HG03095 (cell line): ENCODE data around the gene MSL3B.

ENCODE experiments used
- ATAC-seq: cut with Tn5 transposase; IDR thresholded peaks from one replicate; pipeline ENCODE4 v1.9.1; 2021; ENCODE audit warnings: moderate library complexity; ENCODE audit not compliant: unreplicated experiment

The MSL3B gene

DNA sequence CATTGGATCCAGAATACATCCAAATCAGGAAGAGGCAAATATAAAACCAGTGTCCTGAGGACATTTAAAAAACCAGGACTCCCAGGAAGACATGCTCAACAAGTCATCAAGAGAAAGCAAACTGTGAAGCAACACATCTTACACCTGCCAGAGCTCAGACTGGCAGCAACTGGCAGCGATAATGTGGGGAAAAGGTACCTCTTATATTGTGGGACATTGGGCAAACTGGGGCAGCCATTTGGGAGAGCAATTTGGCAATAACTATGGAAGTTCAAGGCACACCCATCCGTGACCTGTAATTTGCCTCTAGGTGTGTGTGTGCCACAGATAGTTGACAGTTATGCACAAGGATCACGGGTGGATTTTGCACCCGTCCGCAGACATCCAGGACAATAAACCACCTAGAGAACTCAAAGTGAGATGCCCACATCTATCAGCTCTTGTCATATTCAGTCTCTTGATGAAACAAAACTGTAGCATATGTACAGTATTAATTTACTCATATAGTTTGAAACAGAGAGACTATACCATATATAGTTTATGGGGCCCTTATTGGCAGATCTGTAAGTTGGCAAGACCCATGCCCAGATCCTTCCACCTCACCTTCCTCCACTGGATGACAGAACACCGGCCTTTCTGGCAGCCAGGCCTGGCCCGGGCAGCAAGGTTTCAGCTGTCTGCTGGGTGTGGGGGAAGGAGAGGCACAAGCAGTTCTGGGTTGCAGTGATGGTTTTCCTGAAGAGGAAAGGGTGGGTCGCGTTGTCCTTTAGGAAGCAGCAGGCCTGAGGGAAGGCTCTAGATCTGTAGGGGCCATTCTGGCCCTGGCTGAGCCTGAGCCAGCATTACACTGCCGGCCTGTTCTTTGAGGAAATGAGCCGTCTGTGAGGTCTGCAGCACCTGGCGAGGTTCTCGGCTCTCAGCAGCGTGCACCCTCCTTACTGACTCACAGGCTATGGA, 32.7 kb downstream of the MSL3B start:
- ATAC-seq = no peak

- no peak for ATAC-seq
Measured at GRCh38 chr2:233833345-233833744, 34.8 kb downstream of the MSL3B start.

DNA sequence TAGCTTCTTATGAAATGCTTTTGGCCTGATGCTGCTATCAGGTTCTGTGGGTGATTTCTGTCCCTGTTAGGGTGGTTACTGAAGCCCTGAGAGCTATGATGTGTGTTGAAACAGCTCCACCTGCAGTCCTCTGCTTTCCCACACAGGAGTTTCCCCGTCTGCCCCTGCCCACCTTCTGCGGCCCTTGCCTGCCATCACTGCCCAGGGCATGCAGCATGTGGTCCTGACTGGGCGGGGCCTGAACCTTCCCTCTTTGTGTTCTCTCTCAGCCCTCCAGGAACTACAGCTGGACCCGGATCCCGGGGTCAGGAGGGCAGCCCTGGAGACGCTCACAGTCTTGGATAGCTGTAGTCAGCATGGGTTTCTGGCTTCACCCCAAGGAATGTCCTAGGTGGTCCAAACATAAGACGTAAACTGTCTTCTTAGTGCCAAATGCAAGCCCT, 35.3 kb downstream of the MSL3B start:
- no peak for ATAC-seq

- no peak for ATAC-seq
Measured at GRCh38 chr2:233832414-233832813, 35.8 kb downstream of the MSL3B start.

GRCh38 chr2:233831861-233832260, 36.3 kb downstream of the MSL3B start:
- no peak for ATAC-seq

GRCh38 chr2:233831011-233831721, 37.0 kb downstream of the MSL3B start:
- ATAC-seq = no peak

DNA sequence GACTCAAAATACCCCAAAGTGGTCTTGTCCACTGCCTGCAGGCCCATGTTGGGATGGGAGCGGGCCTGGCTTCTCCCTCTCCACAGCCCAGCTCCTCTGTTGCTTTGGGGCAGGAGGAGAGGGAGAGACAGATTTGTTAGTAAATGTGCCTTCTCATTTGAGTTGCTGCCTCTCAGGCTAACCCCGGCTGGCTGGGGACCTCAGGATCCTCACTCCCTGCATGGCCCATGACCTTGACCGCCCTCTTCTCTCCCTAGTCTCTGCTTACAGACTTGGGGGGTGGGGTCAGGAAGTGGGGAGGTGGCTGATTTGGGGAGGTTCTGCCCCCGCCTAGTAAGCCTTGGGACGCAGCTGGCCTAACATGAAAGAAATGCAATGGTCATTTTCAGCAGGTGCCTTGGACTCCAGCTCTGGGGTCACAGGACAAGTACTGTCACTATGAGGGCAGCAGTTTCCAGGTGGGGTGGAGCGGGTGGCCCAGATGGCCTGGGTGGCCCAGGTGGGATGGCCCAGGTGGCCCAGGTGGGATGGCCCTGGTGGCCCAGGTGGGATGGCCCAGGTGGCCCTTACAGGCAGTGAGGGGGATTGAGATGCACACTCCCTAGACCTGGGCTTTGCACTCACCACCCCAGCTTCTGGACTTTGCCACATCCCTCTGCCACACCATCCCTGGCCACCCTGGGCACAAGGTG, 37.9 kb downstream of the MSL3B start:
- no peak for ATAC-seq

GRCh38 chr2:233829193-233830110, 38.7 kb downstream of the MSL3B start:
- ATAC-seq = no peak

GRCh38 chr2:233828546-233829192, 39.5 kb downstream of the MSL3B start:
- ATAC-seq = no peak

- no peak for ATAC-seq
Measured at GRCh38 chr2:233824373-233824772, 43.8 kb downstream of the MSL3B start.

DNA sequence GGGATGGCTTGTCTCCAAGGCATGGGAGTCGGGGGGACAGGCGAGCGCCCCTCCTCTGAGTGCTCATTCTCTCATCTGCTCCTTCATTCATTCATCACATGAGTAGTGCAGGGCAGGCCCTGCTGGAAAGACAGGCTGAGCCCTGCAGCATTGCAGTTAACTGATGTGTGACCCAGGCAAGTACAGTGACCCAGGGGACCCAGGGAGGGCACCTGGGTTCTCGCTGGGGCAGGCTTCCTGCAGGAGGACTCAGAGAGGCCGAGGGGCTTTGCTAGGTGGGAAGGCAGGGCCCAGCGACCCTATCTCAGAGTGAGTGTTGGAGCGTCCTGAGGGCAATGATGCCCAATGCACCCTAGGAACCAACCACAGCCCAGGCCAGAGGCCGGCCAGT, 44.5 kb downstream of the MSL3B start:
- ATAC-seq = no peak

GRCh38 chr2:233822781-233823730, 45.1 kb downstream of the MSL3B start:
- ATAC-seq = no peak

- ATAC-seq = no peak
Measured at GRCh38 chr2:233822101-233822771, 46.0 kb downstream of the MSL3B start.

GRCh38 chr2:233821709-233822100, 46.5 kb downstream of the MSL3B start:
- ATAC-seq = no peak

GRCh38 chr2:233821196-233821595, 47.0 kb downstream of the MSL3B start:
- ATAC-seq = no peak

DNA sequence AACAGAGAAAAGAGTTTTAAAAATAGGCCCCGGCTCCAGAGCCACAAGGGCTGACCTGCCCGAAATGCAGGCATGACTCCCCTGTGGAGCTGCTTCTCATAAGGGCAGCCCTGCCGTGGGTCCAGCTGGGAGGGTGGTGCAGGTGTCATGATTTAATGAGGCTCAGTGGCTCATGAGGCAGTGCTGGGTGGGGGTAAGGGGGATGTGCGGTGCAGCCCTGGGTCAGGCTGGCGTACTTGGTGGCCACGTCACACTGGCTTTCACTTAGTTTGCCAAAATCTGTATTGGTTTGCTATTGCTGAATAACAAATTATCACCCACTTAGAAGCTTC, 47.4 kb downstream of the MSL3B start:
- ATAC-seq = no peak

DNA sequence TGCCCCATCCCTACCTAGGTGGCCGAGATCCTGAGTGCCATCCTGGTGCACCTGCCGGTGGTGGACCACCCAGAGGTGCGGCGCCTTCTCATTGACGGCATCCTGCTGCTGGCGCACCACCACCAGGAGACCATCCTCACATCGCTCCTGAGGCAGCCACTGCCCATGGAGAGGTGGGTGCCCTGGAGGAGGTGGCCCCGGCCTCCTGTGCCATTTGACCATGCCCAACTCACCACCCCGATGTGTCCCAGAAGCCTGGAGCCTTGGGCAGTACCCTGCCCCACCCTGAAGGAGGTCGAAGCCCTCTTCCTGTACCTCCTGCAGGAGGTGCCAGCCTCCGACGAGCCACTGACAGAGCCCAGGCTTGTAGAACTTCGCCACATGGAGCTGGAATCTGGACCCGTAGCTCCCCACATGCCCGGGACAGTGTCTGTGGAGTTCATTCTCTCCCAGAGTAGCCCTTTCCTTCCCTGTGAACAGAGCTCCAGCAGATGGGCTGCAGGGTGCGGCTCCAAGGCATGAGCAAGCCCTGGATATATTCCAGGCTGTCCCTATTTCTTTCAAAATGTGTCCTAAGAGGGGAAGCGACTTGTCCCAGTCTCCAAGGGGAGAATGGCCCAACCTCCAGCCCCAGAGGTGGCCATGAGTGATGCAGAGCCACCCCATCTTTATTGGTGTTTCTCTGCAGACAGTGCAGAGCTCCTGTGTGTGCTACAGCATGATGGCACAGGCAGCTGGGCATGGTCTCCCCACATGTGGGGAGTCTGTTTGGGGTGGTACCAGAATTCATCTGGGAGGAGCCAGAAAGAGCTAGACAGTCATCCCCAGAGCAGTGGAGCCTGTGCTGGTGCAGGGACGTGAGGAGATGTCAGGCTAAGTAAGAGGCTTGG, 48.1 kb downstream of the MSL3B start:
- no peak for ATAC-seq
